Activated gamma-delta T cell treated with Interleukin-2 at 50 U/mL for 16 hours (primary cell): ENCODE data around the gene MMUT.
A peak's percentile ranks its signal among the peaks of the same experiment; 100 is the strongest.
"Not testable (repeated sequence)": the region's sequence is repeated elsewhere in the genome, so short reads cannot be mapped to it uniquely, and the experiment has no call there.

Source experiments
- DNase-seq: peaks from one replicate; pipeline ENCODE4 v3.0.0-alpha.2; 2020

Gene MMUT

DNA sequence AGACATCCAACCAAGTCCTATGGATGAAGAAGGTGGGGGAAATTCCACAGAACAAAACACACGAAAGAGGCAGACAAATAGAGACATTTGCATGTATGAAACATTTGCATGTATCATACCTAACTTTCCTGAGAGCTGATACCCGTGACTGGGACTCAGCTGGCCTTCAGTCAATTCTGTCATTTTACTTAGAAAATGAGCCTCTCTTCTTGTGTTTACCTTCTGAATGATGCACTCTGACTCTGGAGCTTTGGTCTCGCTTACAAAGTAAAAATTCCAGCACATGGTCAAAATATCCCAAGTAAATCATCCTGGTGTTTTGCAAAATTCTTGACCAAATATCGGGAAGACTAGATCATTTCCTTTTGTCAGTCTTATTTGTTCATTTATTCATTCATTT is 46.9 kb downstream of the MMUT start:
- DNase-seq, result no peak

DNA sequence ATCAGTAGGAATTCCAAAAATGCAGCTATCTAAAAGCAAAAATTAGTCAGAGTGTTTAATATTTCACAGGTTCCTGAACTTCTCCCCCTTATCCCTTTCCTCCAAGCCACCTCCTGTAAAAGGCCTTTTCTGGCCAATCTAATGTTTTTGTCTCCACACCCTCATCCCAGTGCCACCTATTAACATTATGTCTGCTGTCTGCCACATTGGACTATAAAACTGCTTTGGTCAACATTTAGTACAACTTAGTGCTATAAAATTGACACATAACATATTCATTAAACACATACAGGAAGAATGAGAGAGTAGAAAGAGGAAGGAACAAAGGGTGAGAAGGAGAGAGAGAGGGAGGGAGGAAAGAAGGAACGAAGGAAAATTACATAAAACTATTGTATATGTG is 47.7 kb downstream of the MMUT start:
- DNase-seq, result no peak

DNA sequence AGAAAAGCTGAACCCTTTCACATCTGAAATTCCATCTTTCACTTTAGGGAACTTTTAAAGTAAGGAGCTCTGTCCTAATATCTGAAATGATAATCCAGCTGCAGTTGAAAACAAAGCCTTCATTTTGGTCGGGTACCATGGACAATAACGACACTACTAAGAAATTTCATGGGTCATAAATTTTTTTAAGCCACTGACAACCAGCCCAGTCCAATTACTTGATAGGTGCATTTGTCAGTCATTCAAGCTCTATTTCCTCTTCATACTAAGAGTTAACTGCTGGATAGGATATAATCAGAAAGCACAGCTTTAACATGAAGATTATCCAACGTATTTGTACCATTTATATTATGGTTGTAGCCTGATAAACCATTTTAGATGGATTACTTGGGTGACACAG is 52.5 kb downstream of the MMUT start:
- DNase-seq, result no peak

DNA sequence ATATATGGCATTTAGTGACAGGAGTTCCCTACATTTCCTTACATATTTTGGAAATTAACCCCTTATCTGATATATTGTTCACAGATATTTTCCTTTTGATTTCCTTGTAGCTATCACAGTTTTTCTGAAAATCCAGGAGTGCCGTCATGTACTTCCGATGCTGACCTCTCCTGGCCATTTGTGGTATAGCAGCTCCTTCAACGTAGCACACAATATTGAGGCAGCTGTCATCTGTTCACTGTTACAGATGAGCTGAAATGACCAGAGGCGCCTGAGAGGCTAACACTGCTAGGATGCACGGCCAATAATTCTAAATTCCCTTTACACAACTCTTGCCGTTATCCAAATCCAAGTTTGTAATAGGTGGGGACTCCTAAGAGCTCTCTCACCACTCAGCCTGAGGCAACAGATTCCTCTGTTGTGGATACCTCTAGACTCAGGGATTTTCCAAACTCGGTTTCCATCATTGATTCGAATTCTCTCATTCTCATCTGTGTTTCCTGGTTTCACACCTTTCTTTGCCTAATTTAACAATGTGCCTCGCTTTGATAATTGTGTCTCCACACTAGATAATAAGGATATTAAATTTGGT is 53.0 kb downstream of the MMUT start:
- DNase-seq, result peak; percentile 43

DNA sequence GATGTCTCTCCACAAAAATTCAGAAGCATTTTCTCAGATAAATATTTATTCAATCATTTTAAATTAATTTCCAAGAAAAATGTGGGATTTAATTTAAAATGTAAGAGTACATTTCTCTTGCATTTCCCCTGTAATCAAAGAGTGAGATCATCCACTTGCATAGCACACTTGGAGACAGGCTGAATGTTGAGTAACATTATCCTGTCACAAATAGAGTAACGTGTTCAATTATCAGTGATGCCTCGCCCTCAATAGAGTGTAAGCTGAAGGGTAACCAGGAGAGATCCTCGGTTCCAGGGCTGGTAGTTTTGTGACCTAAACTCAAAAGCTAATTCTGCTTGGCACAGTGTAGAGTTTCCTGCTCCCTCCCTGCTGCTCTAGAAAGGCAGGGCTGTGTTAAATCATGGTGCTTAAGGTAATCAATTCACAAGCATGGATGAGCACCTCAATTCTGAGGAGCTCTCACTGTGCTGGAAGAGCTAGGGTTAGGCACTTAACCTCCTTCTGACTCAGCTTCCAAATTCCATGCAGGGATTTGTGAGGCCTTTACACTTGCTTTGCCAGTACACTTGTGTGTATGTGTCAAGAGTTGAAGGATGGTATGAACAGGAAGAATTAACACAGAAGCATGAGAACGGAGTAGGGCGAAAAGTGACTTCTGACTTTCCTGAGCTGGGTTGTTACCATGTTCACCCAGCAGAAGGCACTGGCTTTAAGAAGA is 56.6 kb downstream of the MMUT start:
- no peak for DNase-seq

DNA sequence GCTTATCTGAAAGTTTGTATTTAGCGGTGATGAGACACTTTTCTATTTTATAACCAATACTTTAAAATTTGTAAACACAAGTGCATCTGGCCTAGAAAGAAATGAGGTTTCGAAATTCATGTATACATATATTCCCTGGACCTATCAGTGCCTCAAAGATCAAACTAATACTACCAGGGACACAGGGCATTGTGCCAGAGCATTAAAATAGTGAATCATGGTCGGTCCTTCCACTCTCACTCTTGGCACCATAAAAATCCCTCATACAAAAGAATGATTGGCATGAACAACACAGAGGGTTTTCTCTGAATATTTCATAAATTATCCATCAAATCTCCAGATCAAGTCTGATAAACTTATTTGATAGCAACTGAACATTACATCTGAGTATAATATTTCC is 62.0 kb downstream of the MMUT start:
- DNase-seq, result no peak

DNA sequence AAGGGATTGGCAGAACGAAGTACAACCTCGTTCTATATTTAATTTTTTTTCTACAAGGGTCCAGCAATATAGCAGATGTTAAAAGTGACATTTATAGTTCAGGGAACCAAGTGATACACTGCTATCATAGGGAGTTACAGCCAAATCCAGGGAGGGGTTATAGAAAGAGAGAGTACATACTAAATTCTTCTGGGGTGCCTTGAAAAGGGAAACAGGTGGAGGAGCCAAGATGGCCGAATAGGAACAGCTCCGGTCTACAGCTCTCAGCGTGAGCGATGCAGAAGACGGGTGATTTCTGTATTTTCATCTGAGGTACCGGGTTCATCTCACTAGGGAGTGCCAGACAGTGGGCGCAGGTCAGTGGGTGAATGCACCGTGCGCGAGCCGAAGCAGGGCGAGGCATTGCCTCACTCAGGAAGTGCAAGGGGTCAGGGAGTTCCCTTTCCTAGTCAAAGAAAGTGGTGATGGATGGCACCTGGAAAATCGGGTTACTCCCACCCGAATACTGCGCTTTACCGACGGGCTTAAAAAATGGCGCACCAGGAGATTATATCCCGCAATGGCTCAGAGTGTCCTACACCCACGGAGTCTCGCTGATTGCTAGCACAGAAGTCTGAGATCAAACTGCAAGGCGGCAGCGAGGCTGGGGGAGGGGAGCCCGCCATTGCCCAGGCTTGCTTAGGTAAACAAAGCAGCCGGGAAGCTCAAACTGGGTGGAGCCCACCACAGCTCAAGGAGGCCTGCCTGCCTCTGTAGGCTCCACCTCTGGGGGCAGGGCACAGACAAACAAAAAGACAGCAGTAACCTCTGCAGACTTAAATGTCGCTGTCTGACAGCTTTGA is 76.2 kb downstream of the MMUT start:
- DNase-seq, result not testable (repeated sequence)

DNA sequence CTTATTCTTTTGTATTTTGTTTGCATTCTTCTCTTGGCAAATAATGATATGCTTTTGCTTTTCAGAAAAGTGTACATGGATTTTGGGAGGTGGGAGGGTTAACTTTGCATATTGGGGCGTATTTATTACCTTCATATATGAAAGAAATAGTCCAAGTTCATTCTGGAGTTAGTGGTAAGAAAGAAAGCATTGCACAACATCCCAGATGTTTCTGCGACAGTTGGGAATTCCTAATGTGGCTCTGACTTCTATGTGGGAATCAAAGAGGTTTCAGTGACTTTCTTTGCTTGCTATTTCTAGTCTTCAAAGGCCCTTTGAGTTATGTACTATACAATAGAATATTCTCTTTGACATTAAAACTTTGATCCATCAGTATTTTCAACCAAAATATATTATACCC is 78.1 kb downstream of the MMUT start:
- DNase-seq, result no peak
